Ectodermal cell (in vitro differentiated cells): ENCODE results near the gene GINS2.

Experiments
- H3K27ac ChIP-seq: 2 replicates; pipeline ENCODE4 v1.7.0; 2013; ENCODE audit warnings: mild to moderate bottlenecking, low read depth, low read length; ENCODE audit not compliant: insufficient read depth, poor library complexity, severe bottlenecking
- H3K27me3 ChIP-seq: 2 replicates; pipeline ENCODE4 v1.7.0; 2013; ENCODE audit warnings: mild to moderate bottlenecking, low read length; ENCODE audit not compliant: insufficient read depth, control insufficient read depth, poor library complexity, severe bottlenecking
- H3K36me3 ChIP-seq: one replicate; pipeline ENCODE4 v1.7.0; 2013; ENCODE audit warnings: low read length; ENCODE audit not compliant: control insufficient read depth, insufficient read depth
- H3K4me1 ChIP-seq: one replicate; pipeline ENCODE4 v1.7.0; 2013; ENCODE audit warnings: low read length; ENCODE audit not compliant: control insufficient read depth, insufficient read depth
- H3K4me3 ChIP-seq: 2 replicates; pipeline ENCODE4 v1.7.0; 2013; ENCODE audit warnings: low read depth, low read length, control low read depth; ENCODE audit not compliant: insufficient read depth
- H3K9me3 ChIP-seq: 2 replicates; pipeline ENCODE4 v1.7.0; 2013; ENCODE audit warnings: mild to moderate bottlenecking, low read length, moderate library complexity; ENCODE audit not compliant: control insufficient read depth
- WGBS, 2 experiments: methylation state at CpG; one replicate each; pipeline ENCODE4 v1.1.7; 2013; ENCODE audit warnings: missing lambda C conversion rate in 2 of 2; 5-methylcytosine and 5-hydroxymethylcytosine counted together

GINS2 gene

GRCh38 chr16:85678821-85679220, 9.9 kb downstream of the GINS2 start:
- Histone ChIP-seq H3K27me3 (no peaks in the 10 kb centered on the region), H3K36me3 (peaks cover 59% of the 10 kb centered on the region), H3K4me1 (peaks cover 3% of the 10 kb centered on the region), H3K4me3 (no peak overlapping the region), H3K27ac (no peak overlapping the region), H3K9me3 (no peaks in the 10 kb centered on the region)
- 95% methylated on average over 5 of the region's 5 CpGs for WGBS, 2 experiments

GRCh38 chr16:85678016-85678415, 10.7 kb downstream of the GINS2 start:
- Histone ChIP-seq H3K27me3 (no peaks in the 10 kb centered on the region), H3K4me3 (no peak overlapping the region), H3K4me1 (no peaks in the 10 kb centered on the region), H3K27ac (no peak overlapping the region), H3K36me3 (peaks cover 65% of the 10 kb centered on the region), H3K9me3 (no peaks in the 10 kb centered on the region)
- 84 to 86% methylated on average over 8 of the region's 8 CpGs for WGBS, 2 experiments

- WGBS, 2 experiments: 92 to 94% methylated on average over 6 of the region's 6 CpGs
- Histone ChIP-seq H3K4me3 (no peak overlapping the region), H3K27me3 (no peaks in the 10 kb centered on the region), H3K36me3 (peaks cover 65% of the 10 kb centered on the region), H3K27ac (no peak overlapping the region), H3K9me3 (no peaks in the 10 kb centered on the region), H3K4me1 (no peaks in the 10 kb centered on the region)
Measured at GRCh38 chr16:85677383-85677967, 11.3 kb downstream of the GINS2 start.

- no peak overlapping the region for H3K4me3 ChIP-seq
- H3K36me3 ChIP-seq: peaks cover 62% of the 10 kb centered on the region
- WGBS, 2 experiments: 93 to 97% methylated on average over 7 of the region's 7 CpGs
- no peak overlapping the region for H3K27ac ChIP-seq
- no peaks in the 10 kb centered on the region for H3K27me3 ChIP-seq
- H3K4me1 ChIP-seq: no peaks in the 10 kb centered on the region
- H3K9me3 ChIP-seq: no peaks in the 10 kb centered on the region
Measured at GRCh38 chr16:85676466-85676865, 12.3 kb downstream of the GINS2 start.

- Histone ChIP-seq H3K4me1 (no peaks in the 10 kb centered on the region), H3K36me3 (peaks cover 55% of the 10 kb centered on the region), H3K27ac (no peak overlapping the region), H3K9me3 (no peaks in the 10 kb centered on the region), H3K4me3 (no peak overlapping the region), H3K27me3 (no peaks in the 10 kb centered on the region)
- WGBS, 2 experiments: 85 to 89% methylated on average over 4 of the region's 4 CpGs
Measured at GRCh38 chr16:85675251-85675874, 13.4 kb downstream of the GINS2 start.

GRCh38 chr16:85674828-85675227, 13.9 kb downstream of the GINS2 start:
- 94 to 95% methylated on average over 6 of the region's 6 CpGs for WGBS, 2 experiments
- no peak overlapping the region for H3K27ac ChIP-seq
- H3K4me3 ChIP-seq: no peak overlapping the region
- H3K36me3 ChIP-seq: peaks cover 50% of the 10 kb centered on the region
- no peaks in the 10 kb centered on the region for H3K27me3 ChIP-seq
- no peaks in the 10 kb centered on the region for H3K4me1 ChIP-seq
- no peaks in the 10 kb centered on the region for H3K9me3 ChIP-seq

GRCh38 chr16:85674418-85674755, 14.4 kb downstream of the GINS2 start:
- Histone ChIP-seq H3K27me3 (no peaks in the 10 kb centered on the region), H3K36me3 (peaks cover 51% of the 10 kb centered on the region), H3K4me1 (no peaks in the 10 kb centered on the region), H3K9me3 (no peaks in the 10 kb centered on the region), H3K4me3 (no peak overlapping the region), H3K27ac (no peak overlapping the region)
- WGBS, 2 experiments: 95 to 97% methylated on average over 4 of the region's 4 CpGs

GRCh38 chr16:85673529-85674417, 15.0 kb downstream of the GINS2 start:
- Histone ChIP-seq H3K36me3 (peaks cover 46% of the 10 kb centered on the region), H3K9me3 (no peaks in the 10 kb centered on the region), H3K4me1 (no peaks in the 10 kb centered on the region), H3K27ac (no peak overlapping the region), H3K4me3 (no peak overlapping the region), H3K27me3 (no peaks in the 10 kb centered on the region)
- WGBS, 2 experiments: 95% methylated on average over 19 of the region's 19 CpGs

- WGBS, 2 experiments: 95 to 97% methylated on average over 14 of the region's 14 CpGs
- H3K4me3 ChIP-seq: no peak overlapping the region
- no peaks in the 10 kb centered on the region for H3K9me3 ChIP-seq
- no peak overlapping the region for H3K27ac ChIP-seq
- peaks cover 40% of the 10 kb centered on the region for H3K36me3 ChIP-seq
- no peaks in the 10 kb centered on the region for H3K4me1 ChIP-seq
- H3K27me3 ChIP-seq: no peaks in the 10 kb centered on the region
Measured at GRCh38 chr16:85670840-85671239, 17.9 kb downstream of the GINS2 start.

GRCh38 chr16:85668676-85669424, 19.9 kb downstream of the GINS2 start:
- peaks cover 34% of the 10 kb centered on the region for H3K36me3 ChIP-seq
- no peaks in the 10 kb centered on the region for H3K27me3 ChIP-seq
- 94 to 96% methylated on average over 10 of the region's 10 CpGs for WGBS, 2 experiments
- H3K27ac ChIP-seq: no peak overlapping the region
- H3K4me1 ChIP-seq: no peaks in the 10 kb centered on the region
- H3K4me3 ChIP-seq: no peak overlapping the region
- no peaks in the 10 kb centered on the region for H3K9me3 ChIP-seq
